GM10266 (cell line): Measurements from ENCODE around the gene NFE2.

ENCODE experiments used
- DNase-seq: peaks from one replicate; pipeline ENCODE4 v3.0.0; 2012; ENCODE audit errors: extremely low spot score
- CTCF ChIP-seq: IDR thresholded peaks from 2 replicates; pipeline ENCODE4 v1.5.1; 2012; ENCODE audit warnings: mild to moderate bottlenecking, low read depth; ENCODE audit not compliant: control insufficient read depth, insufficient read depth; ENCODE audit errors: missing control alignments

NFE2 gene

GRCh38 chr12:54296393-54297099 is 4.3 kb downstream of the NFE2 start:
- DNase-seq, result no peak
- TF ChIP-seq CTCF, result no peak

GRCh38 chr12:54294953-54295566 is 5.8 kb downstream of the NFE2 start:
- no peak for TF ChIP-seq CTCF
- DNase-seq, result no peak

GRCh38 chr12:54294152-54294952 is 6.5 kb downstream of the NFE2 start:
- TF ChIP-seq CTCF, result peak; percentile 88
- DNase-seq, result peak; percentile 65

GRCh38 chr12:54292931-54293241 is 7.9 kb downstream of the NFE2 start:
- no peak for DNase-seq
- TF ChIP-seq CTCF, result no peak

- no peak for DNase-seq
- no peak for TF ChIP-seq CTCF
Observed at GRCh38 chr12:54292083-54292930, 8.5 kb downstream of the NFE2 start.

- no peak for DNase-seq
- TF ChIP-seq CTCF, result no peak
Observed at GRCh38 chr12:54287261-54288157, 13.3 kb downstream of the NFE2 start.
